Cardiac muscle cell (in vitro differentiated cells and primary cell): ENCODE data around the gene CD226. TPM values are rescaled to one million over a fixed set of nuclear protein-coding genes. Genes with fewer than 3 reads are reported as not detected.
A peak's percentile ranks its signal among the peaks of the same experiment; 100 is the strongest.

Source experiments
- DNase-seq, 2 donors: peaks; one replicate each; pipeline versions ENCODE4 v3.0.0 to v3.0.0-alpha.2; 2010 to 2017; ENCODE audit warnings: low read depth in 1 of 2, low spot score in 1 of 2
- H3K27ac ChIP-seq: fragments of 200-600 bp; sonication (generic); 2 replicates; pipeline ENCODE4 v1.5.1; 2016
- H3K27me3 ChIP-seq: fragments of 200-600 bp; sonication (generic); 2 replicates; pipeline ENCODE4 v1.6.0; 2016; ENCODE audit warnings: control low read depth
- H3K36me3 ChIP-seq: fragments of 200-600 bp; sonication (generic); 2 replicates; pipeline ENCODE4 v1.5.1; 2016; ENCODE audit warnings: control low read depth
- H3K4me1 ChIP-seq: fragments of 200-600 bp; sonication (generic); 2 replicates; pipeline ENCODE4 v1.8.1; 2017; ENCODE audit warnings: low read depth, mild to moderate bottlenecking, mixed run types
- H3K4me3 ChIP-seq: fragments of 200-600 bp; sonication (generic); 2 replicates; pipeline ENCODE4 v1.5.1; 2016; ENCODE audit warnings: mild to moderate bottlenecking
- H3K9me3 ChIP-seq: fragments of 200-600 bp; sonication (generic); 2 replicates; pipeline ENCODE4 v1.5.1; 2017; ENCODE audit warnings: low read depth, mild to moderate bottlenecking, control low read depth
- polyA plus RNA-seq: library from polyadenylated mRNA; unstranded; fragments of >200 nt; fragmentation: Nextera tagmentation; extraction: Ambion mirVana; gene quantifications from 2 replicates; pipeline ENCODE4 v1.2.1, GENCODE V29; 2016
- total RNA-seq: library from RNA; depleted of rRNA; stranded (reverse); fragments of >200 nt; gene quantifications from 2 replicates; pipeline ENCODE4 v1.2.3, GENCODE V29; 2016
- TF ChIP-seq, protein P1 (sequence below): IDR thresholded peaks from 2 replicates; pipeline ENCODE4 v1.5.1; 2012; ENCODE audit warnings: low read depth, mild to moderate bottlenecking, low read length

The CD226 gene
- total and polyA plus RNA-seq, 2 experiments from 2014 or later: 0.71 TPM; not detected in 1

GRCh38 chr18:69963196-69963595 is 15.5 kb upstream of the CD226 start:
- Histone ChIP-seq H3K27ac (no peak overlapping the region), H3K4me1 (no peaks in the 10 kb centered on the region), H3K4me3 (no peak overlapping the region), H3K9me3 (no peaks in the 10 kb centered on the region), H3K36me3 (no peaks in the 10 kb centered on the region), H3K27me3 (no peaks in the 10 kb centered on the region)
- DNase-seq: no peak
- TF ChIP-seq, protein P1, sequence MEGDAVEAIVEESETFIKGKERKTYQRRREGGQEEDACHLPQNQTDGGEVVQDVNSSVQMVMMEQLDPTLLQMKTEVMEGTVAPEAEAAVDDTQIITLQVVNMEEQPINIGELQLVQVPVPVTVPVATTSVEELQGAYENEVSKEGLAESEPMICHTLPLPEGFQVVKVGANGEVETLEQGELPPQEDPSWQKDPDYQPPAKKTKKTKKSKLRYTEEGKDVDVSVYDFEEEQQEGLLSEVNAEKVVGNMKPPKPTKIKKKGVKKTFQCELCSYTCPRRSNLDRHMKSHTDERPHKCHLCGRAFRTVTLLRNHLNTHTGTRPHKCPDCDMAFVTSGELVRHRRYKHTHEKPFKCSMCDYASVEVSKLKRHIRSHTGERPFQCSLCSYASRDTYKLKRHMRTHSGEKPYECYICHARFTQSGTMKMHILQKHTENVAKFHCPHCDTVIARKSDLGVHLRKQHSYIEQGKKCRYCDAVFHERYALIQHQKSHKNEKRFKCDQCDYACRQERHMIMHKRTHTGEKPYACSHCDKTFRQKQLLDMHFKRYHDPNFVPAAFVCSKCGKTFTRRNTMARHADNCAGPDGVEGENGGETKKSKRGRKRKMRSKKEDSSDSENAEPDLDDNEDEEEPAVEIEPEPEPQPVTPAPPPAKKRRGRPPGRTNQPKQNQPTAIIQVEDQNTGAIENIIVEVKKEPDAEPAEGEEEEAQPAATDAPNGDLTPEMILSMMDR: no peak

DNA sequence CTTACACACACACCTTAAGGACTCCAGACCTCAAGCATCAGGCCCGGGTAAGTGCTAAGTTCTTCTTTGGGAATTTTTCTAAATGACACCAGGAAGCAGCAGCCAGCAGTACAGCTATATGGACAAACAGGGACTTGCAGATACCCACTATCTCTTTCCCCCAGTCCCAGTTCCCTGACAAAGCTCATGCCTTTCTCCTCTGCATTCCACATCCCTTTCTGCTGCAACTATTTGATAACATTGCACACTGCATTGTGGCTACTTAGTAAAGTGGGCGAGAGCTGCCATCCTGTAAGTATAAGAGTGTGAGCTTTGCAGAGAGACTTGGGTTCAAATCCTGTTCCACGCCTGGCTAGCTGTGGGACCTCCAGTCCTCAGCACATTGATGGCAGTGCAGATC is 14.0 kb upstream of the CD226 start:
- no peaks in the 10 kb centered on the region for H3K27me3 ChIP-seq
- H3K36me3 ChIP-seq: no peaks in the 10 kb centered on the region
- H3K4me3 ChIP-seq: no peak overlapping the region
- H3K4me1 ChIP-seq: no peaks in the 10 kb centered on the region
- DNase-seq: peak in 1 of 2 donors; percentile 16
- no peaks in the 10 kb centered on the region for H3K9me3 ChIP-seq
- H3K27ac ChIP-seq: no peak overlapping the region
- TF ChIP-seq, protein P1: no peak

DNA sequence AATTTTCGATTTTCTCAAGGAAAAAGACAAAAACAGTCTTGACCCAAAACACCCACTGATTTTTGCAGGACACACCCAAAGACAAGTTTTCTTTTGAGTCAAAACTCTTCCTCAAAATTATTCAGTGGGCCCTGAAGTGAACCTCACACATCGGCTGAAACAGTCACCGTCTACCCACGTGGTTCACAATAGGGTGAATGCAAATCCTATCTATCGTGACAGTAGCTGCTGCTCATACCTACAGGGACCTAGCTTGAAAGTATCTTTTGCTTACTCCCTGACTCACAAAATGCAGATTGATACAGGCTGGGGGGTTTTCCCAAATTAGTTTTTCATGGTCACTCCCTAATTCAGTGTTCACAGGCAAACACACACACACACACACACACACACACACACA is 10.7 kb upstream of the CD226 start:
- no peaks in the 10 kb centered on the region for H3K27me3 ChIP-seq
- H3K27ac ChIP-seq: no peak overlapping the region
- H3K9me3 ChIP-seq: no peaks in the 10 kb centered on the region
- no peak overlapping the region for H3K4me3 ChIP-seq
- H3K4me1 ChIP-seq: no peaks in the 10 kb centered on the region
- H3K36me3 ChIP-seq: no peaks in the 10 kb centered on the region
- TF ChIP-seq, protein P1: no peak
- no peak for DNase-seq

DNA sequence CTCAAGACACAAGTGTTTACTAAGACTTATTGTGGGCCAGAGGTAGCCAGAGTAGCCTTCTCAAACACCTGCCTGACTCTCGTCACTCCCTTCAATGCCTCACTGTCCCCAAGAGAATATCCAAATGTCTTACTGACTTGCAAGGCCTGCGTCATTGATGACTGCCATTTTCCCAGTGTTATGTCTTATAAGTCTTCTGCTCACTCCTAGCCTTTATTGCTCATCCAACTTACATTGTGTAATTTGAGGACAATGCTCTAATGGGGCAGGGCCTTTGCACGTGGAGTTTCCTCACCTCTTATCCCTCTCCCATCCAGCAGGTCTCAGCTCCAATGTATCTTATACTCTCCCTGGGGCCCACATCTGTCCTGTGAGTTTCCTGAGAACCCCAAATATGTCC is 10.1 kb upstream of the CD226 start:
- H3K4me3 ChIP-seq: no peak overlapping the region
- no peak for DNase-seq
- no peak overlapping the region for H3K27ac ChIP-seq
- TF ChIP-seq, protein P1: no peak
- H3K9me3 ChIP-seq: no peaks in the 10 kb centered on the region
- H3K4me1 ChIP-seq: no peaks in the 10 kb centered on the region
- no peaks in the 10 kb centered on the region for H3K36me3 ChIP-seq
- no peaks in the 10 kb centered on the region for H3K27me3 ChIP-seq

GRCh38 chr18:69956665-69957620 is 9.3 kb upstream of the CD226 start:
- Histone ChIP-seq H3K27me3 (no peaks in the 10 kb centered on the region), H3K36me3 (no peaks in the 10 kb centered on the region), H3K4me1 (no peaks in the 10 kb centered on the region), H3K9me3 (no peaks in the 10 kb centered on the region), H3K4me3 (no peak overlapping the region), H3K27ac (no peak overlapping the region)
- no peak for DNase-seq
- TF ChIP-seq, protein P1: no peak
